HEK293 (cell line): Measurements from ENCODE around the gene RPGR.

Experiments
- ZNF274 ChIP-seq, 2 experiments: fragments of 200-500 bp in 1 of 2; fragments of 450-650 bp in 1 of 2; sonication (Bioruptor generic) in 1 of 2; formaldehyde crosslinking in 1 of 2; IDR thresholded peaks; 2 replicates each; pipeline versions ENCODE4 v1.5.1 to v1.6.1; 2014 to 2016; ENCODE audit warnings: borderline replicate concordance in 1 of 2, inconsistent platforms in 1 of 2, low read length in 1 of 2, missing biosample characterization in 1 of 2, missing genetic modification characterization in 1 of 2
- ZNF510 ChIP-seq: fragments of 450-650 bp; formaldehyde crosslinking; IDR thresholded peaks from 2 replicates; pipeline ENCODE4 v1.5.1; 2018; ENCODE audit warnings: mild to moderate bottlenecking, missing genetic modification characterization, missing biosample characterization; ENCODE audit not compliant: insufficient replicate concordance
- ZNF549 ChIP-seq: fragments of 450-650 bp; IDR thresholded peaks from 2 replicates; pipeline ENCODE4 v1.5.1; 2018; ENCODE audit warnings: missing biosample characterization, missing genetic modification characterization, mild to moderate bottlenecking, inconsistent platforms, moderate library complexity
- TF ChIP-seq, protein P1 (sequence below): fragments of 450-650 bp; formaldehyde crosslinking; IDR thresholded peaks from 2 replicates; pipeline ENCODE4 v1.5.1; 2016; ENCODE audit warnings: missing biosample characterization, missing genetic modification characterization

DNA sequence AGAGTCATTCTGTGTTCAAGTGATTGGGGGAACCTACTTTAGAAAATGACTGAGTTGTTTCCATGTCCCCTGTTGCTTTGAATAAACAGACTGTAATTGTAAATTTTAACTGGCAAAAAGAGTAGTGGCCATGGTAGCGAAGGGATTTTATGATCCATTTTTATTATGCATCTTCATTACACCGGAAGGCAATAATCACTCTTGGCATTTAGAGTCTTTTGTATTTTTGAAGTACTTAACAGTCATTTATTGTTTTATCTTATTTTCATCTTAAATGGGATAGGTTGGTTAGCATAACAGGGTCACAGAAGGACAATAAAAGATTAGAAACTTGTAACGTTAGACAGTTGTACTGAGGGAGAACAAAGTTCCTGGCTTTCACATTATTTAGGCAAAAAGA, 14.1 kb upstream of the RPGR start:
- no peak for TF ChIP-seq ZNF510
- TF ChIP-seq ZNF274 (IDR thresholded peaks at IDR 0.05; ENCODE audit: low read length) = no peak
- no peak for TF ChIP-seq ZNF274 (tag by site-specific recombination; IDR thresholded peaks at IDR 0.05; ENCODE audit: borderline replicate concordance)
- TF ChIP-seq ZNF549 = no peak
- TF ChIP-seq, protein P1, sequence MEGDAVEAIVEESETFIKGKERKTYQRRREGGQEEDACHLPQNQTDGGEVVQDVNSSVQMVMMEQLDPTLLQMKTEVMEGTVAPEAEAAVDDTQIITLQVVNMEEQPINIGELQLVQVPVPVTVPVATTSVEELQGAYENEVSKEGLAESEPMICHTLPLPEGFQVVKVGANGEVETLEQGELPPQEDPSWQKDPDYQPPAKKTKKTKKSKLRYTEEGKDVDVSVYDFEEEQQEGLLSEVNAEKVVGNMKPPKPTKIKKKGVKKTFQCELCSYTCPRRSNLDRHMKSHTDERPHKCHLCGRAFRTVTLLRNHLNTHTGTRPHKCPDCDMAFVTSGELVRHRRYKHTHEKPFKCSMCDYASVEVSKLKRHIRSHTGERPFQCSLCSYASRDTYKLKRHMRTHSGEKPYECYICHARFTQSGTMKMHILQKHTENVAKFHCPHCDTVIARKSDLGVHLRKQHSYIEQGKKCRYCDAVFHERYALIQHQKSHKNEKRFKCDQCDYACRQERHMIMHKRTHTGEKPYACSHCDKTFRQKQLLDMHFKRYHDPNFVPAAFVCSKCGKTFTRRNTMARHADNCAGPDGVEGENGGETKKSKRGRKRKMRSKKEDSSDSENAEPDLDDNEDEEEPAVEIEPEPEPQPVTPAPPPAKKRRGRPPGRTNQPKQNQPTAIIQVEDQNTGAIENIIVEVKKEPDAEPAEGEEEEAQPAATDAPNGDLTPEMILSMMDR (tag by site-specific recombination) = no peak
